PC-3 (cell line): ENCODE data around the gene CCDC24. TPM values are rescaled to one million over a fixed set of nuclear protein-coding genes. Genes with fewer than 3 reads are reported as not detected.

ENCODE experiments used
- ATAC-seq: fragments of 200-7000 bp; cut with Tn5 transposase; 2 replicates; pipeline ENCODE4 v1.9.1; 2020; ENCODE audit warnings: mild to moderate bottlenecking, moderate library complexity
- BruUV-seq: library from RNA; stranded (reverse); fragments of 400-500 nt; replicated peaks from 2 replicates; lab custom pipeline; 2021; lab: Mats Ljungman, UMichigan
- CTCF ChIA-PET: fragments of 300-600 bp; sonication (Branson Sonifier 250); formaldehyde crosslinking; loops from one replicate; lab custom pipeline; 2022; ENCODE audit warnings: antibody characterized with exemption; lab: Charles Lee
- POLR2A ChIA-PET: fragments of 300-600 bp; sonication (Branson Sonifier 250); formaldehyde crosslinking; loops from one replicate; lab custom pipeline; 2022; ENCODE audit warnings: antibody characterized with exemption; ENCODE audit not compliant: unreplicated experiment; lab: Charles Lee
- DNase-seq: peaks from one replicate; pipeline ENCODE4 v3.0.0-alpha.2; 2015
- H2AFZ ChIP-seq: fragments of 300-600 bp; sonication (generic); 2 replicates; pipeline ENCODE4 v1.6.0; 2016; ENCODE audit warnings: antibody characterized with exemption, low read length
- H3F3A ChIP-seq: fragments of 300-600 bp; sonication (generic); one replicate; pipeline ENCODE4 v1.6.0; 2017; ENCODE audit warnings: antibody characterized with exemption, low read length, control low read depth, mild to moderate bottlenecking; ENCODE audit not compliant: unreplicated experiment
- H3K27ac ChIP-seq: fragments of 300-600 bp; sonication (generic); 2 replicates; pipeline ENCODE4 v1.5.1; 2016; ENCODE audit warnings: mild to moderate bottlenecking, low read length
- H3K27me3 ChIP-seq: fragments of 300-600 bp; sonication (generic); 2 replicates; pipeline ENCODE4 v1.6.1; 2016; ENCODE audit warnings: low read length, mixed read lengths
- H3K36me3 ChIP-seq: fragments of 300-600 bp; sonication (generic); 2 replicates; pipeline ENCODE4 v1.6.1; 2016; ENCODE audit warnings: low read depth, mixed run types, low read length, mixed read lengths
- H3K4me1 ChIP-seq: fragments of 300-600 bp; sonication (generic); 2 replicates; pipeline ENCODE4 v1.5.1; 2016; ENCODE audit warnings: low read length; ENCODE audit not compliant: insufficient read depth
- H3K4me2 ChIP-seq: fragments of 300-600 bp; sonication (generic); 2 replicates; pipeline ENCODE4 v1.6.0; 2016; ENCODE audit warnings: low read length
- H3K4me3 ChIP-seq: fragments of 300-600 bp; sonication (generic); 2 replicates; pipeline ENCODE4 v1.5.1; 2016; ENCODE audit warnings: mild to moderate bottlenecking, low read length, mixed read lengths
- H3K79me2 ChIP-seq: fragments of 300-600 bp; sonication (generic); 2 replicates; pipeline ENCODE4 v1.6.1; 2017; ENCODE audit warnings: low read length, mixed read lengths
- H3K9ac ChIP-seq: fragments of 300-600 bp; sonication (generic); 2 replicates; pipeline ENCODE4 v1.6.0; 2016; ENCODE audit warnings: mild to moderate bottlenecking, low read length
- H3K9me2 ChIP-seq: fragments of 300-600 bp; sonication (generic); replicated peaks from 2 replicates; pipeline ENCODE4 v1.6.1; 2016; ENCODE audit warnings: mixed run types, low read length, mixed read lengths
- H3K9me3 ChIP-seq: fragments of 300-600 bp; sonication (generic); 2 replicates; pipeline ENCODE4 v1.6.1; 2016; ENCODE audit warnings: low read length, mixed read lengths
- H4K20me1 ChIP-seq: fragments of 300-600 bp; sonication (generic); 2 replicates; pipeline ENCODE4 v1.6.1; 2016; ENCODE audit warnings: low read length, mixed read lengths
- EZH2 ChIP-seq: fragments of 300-600 bp; sonication (generic); IDR thresholded peaks from one replicate; pipeline ENCODE4 v1.6.1; 2017; ENCODE audit warnings: antibody characterized with exemption, mild to moderate bottlenecking, low read length; ENCODE audit not compliant: unreplicated experiment
- EZH2phosphoT487 ChIP-seq: fragments of 300-600 bp; sonication (generic); IDR thresholded peaks from 2 replicates; pipeline ENCODE4 v1.6.1; 2018; ENCODE audit warnings: mild to moderate bottlenecking, antibody characterized with exemption, low read length, borderline replicate concordance
- intact Hi-C: fragments of 100-400 bp; cut with micrococcal nuclease; formaldehyde crosslinking; loops from 2 replicates; pipeline ENCODE4 v1.9.0; 2023
- total RNA-seq: library from RNA; depleted of rRNA; stranded (reverse); fragments of >200 nt; gene quantifications from 2 replicates; pipeline ENCODE4 v1.2.3, GENCODE V29; 2014
- TF ChIP-seq, protein P1 (sequence below): fragments of 300-600 bp; sonication (generic); conservative IDR thresholded peaks from 2 replicates; pipeline ENCODE4 v1.5.1; 2017; ENCODE audit warnings: antibody characterized with exemption, low read depth, mild to moderate bottlenecking, low read length

Gene CCDC24
- total RNA-seq, 1 experiment from 2014 or later, result 10.1 TPM

DNA sequence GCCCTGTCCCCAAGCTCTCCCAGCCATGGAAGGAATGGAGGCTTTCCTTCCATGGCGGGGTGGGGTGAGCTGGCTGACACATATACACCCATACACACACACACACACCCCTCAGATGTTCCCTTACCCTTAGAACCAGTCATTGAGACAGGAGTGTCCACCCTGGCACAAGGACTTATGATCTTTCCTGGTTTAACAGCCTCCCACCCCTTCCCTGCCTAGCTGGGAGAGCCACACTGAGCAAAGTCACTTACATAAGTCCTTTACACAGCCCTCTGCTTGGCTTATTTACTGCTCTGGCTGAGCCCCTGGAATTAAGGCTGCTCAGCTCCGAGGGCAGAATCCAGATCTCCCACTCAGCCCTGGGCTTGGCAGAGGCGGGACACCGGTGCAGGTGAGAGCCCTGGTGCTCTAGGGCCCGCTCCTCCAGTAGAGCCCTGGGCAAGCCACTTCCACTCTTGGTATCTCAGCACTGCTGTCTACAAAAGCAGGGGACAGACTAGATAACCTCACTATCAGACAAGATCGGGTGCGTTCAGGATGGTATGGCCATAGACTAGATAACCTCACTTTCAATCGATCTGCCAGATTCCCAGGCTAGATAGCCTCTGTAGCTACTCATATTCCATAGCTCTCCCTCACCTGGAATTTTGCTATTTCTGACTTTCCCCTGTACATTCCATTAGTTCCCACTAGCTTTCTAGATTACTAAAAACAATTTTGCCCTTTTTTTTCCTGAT, 23.1 kb downstream of the CCDC24 start:
- BruUV-seq, result no TSS peak
- H3K9me3 ChIP-seq, result no peaks in the 10 kb centered on the region

GRCh38 chr1:44015206-44015605, 23.8 kb downstream of the CCDC24 start:
- Histone ChIP-seq H3K4me2 (no peak overlapping the region), H3K9me2 (no peaks in the 10 kb centered on the region), H3F3A (no peaks in the 10 kb centered on the region), H3K4me1 (peaks cover 9% of the 10 kb centered on the region), H3K4me3 (no peak overlapping the region), H3K36me3 (no peaks in the 10 kb centered on the region), H4K20me1 (no peaks in the 10 kb centered on the region), H3K27ac (no peak overlapping the region), H3K9ac (no peak overlapping the region), H3K27me3 (no peaks in the 10 kb centered on the region), H2AFZ (no peak overlapping the region), H3K79me2 (no peaks in the 10 kb centered on the region), H3K9me3 (no peaks in the 10 kb centered on the region)
- no peak for DNase-seq
- ChIA-PET POLR2A (no interaction called here), CTCF (no interaction called here)
- TF ChIP-seq EZH2phosphoT487 (no peak), EZH2 (no peak)
- TF ChIP-seq, protein P1, sequence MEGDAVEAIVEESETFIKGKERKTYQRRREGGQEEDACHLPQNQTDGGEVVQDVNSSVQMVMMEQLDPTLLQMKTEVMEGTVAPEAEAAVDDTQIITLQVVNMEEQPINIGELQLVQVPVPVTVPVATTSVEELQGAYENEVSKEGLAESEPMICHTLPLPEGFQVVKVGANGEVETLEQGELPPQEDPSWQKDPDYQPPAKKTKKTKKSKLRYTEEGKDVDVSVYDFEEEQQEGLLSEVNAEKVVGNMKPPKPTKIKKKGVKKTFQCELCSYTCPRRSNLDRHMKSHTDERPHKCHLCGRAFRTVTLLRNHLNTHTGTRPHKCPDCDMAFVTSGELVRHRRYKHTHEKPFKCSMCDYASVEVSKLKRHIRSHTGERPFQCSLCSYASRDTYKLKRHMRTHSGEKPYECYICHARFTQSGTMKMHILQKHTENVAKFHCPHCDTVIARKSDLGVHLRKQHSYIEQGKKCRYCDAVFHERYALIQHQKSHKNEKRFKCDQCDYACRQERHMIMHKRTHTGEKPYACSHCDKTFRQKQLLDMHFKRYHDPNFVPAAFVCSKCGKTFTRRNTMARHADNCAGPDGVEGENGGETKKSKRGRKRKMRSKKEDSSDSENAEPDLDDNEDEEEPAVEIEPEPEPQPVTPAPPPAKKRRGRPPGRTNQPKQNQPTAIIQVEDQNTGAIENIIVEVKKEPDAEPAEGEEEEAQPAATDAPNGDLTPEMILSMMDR, result no peak
- no TSS peak for BruUV-seq
- no peak; the same call in 1 of the 2 replicates for ATAC-seq
- intact Hi-C loops, result no loop called here

More for the DNA sequence above, 23.1 kb downstream of the CCDC24 start:
- Histone ChIP-seq H3K27me3 (no peaks in the 10 kb centered on the region), H3K36me3 (no peaks in the 10 kb centered on the region), H3K4me3 (no peak overlapping the region), H3K9me2 (no peaks in the 10 kb centered on the region), H3F3A (no peaks in the 10 kb centered on the region), H3K4me2 (no peak overlapping the region), H2AFZ (no peak overlapping the region), H3K27ac (no peak overlapping the region), H3K9ac (no peak overlapping the region), H3K4me1 (peaks cover 9% of the 10 kb centered on the region), H3K79me2 (no peaks in the 10 kb centered on the region), H4K20me1 (no peaks in the 10 kb centered on the region)
- intact Hi-C loops, result no loop called here
- ATAC-seq (no peak), DNase-seq (no peak)
- ChIA-PET CTCF (no interaction called here), POLR2A (no interaction called here)
- TF ChIP-seq, protein P1, result no peak
- TF ChIP-seq EZH2phosphoT487, result no peak
- no peak for TF ChIP-seq EZH2
